Lower lobe of right lung (tissue), 2 donors: ENCODE results near the gene RNF141. TPM values are rescaled to one million over a fixed set of nuclear protein-coding genes. Genes with fewer than 3 reads are reported as not detected.

ENCODE experiments used
- ATAC-seq, 2 donors: fragments of 200-7000 bp; cut with Tn5 transposase; one replicate each; pipeline ENCODE4 v1.9.1; 2020 to 2022; ENCODE audit warnings: mild to moderate bottlenecking in 2 of 2, moderate library complexity in 2 of 2
- DNase-seq: peaks from one replicate; pipeline ENCODE4 v3.0.0-alpha.2; 2020
- H3K27ac ChIP-seq: fragments of 200-600 bp; one replicate; pipeline ENCODE4 v1.8.0; 2022
- H3K27me3 ChIP-seq: fragments of 200-600 bp; one replicate; pipeline ENCODE4 v1.8.0; 2022; ENCODE audit warnings: low read depth
- H3K36me3 ChIP-seq: fragments of 200-600 bp; one replicate; pipeline ENCODE4 v1.8.0; 2022; ENCODE audit warnings: mild to moderate bottlenecking
- H3K4me1 ChIP-seq: fragments of 200-600 bp; one replicate; pipeline ENCODE4 v1.8.0; 2022
- H3K4me3 ChIP-seq: fragments of 200-600 bp; one replicate; pipeline ENCODE4 v1.8.0; 2022; ENCODE audit warnings: mild to moderate bottlenecking
- H3K9me3 ChIP-seq: fragments of 200-600 bp; one replicate; pipeline ENCODE4 v1.8.0; 2022
- intact Hi-C: fragments of 100-400 bp; cut with DNase I; formaldehyde crosslinking; loops from one replicate; pipeline ENCODE4 v1.11.0; 2022
- total RNA-seq: library from RNA; stranded (reverse); fragmentation: NEBNext Ultra II Directional; extraction: Animal tissue kit (Norgen Biotek cat#: 25700); gene quantifications from one replicate; pipeline ENCODE4 v1.2.1, GENCODE V29; 2021
- TF ChIP-seq, protein P1 (sequence below): fragments of 200-600 bp; IDR thresholded peaks from one replicate; pipeline ENCODE4 v1.8.0; 2022; ENCODE audit warnings: antibody characterized with exemption, mild to moderate bottlenecking
- donor health status: DM: no; HTN: yes; CAD: no; lungs with severe emphysema.

The RNF141 gene
- total RNA-seq, 1 donor from 2014 or later = 55.2 TPM

DNA sequence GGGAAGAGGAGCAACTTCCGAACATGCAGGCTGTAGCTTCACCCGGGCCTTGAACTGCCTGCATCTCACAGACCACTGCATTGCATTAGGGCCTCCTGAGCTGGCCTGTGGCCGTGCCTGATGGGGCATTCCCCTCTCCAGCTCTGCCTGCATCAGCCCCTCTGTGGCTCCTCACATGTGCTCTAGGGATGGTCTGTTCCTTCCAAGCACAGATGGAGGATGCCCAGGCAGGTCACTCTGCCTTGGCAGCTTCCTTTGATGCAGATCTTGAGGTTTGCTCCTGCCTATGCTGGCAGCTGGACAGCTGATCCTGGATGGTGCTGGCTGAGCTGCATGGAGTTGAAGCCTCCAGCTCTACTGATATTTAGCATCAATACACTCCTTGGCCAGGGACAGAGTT lies 57.4 kb downstream of the RNF141 start:
- no peaks in the 10 kb centered on the region for H3K27me3 ChIP-seq
- DNase-seq = no peak
- H3K36me3 ChIP-seq = peaks cover 49% of the 10 kb centered on the region
- TF ChIP-seq, protein P1, sequence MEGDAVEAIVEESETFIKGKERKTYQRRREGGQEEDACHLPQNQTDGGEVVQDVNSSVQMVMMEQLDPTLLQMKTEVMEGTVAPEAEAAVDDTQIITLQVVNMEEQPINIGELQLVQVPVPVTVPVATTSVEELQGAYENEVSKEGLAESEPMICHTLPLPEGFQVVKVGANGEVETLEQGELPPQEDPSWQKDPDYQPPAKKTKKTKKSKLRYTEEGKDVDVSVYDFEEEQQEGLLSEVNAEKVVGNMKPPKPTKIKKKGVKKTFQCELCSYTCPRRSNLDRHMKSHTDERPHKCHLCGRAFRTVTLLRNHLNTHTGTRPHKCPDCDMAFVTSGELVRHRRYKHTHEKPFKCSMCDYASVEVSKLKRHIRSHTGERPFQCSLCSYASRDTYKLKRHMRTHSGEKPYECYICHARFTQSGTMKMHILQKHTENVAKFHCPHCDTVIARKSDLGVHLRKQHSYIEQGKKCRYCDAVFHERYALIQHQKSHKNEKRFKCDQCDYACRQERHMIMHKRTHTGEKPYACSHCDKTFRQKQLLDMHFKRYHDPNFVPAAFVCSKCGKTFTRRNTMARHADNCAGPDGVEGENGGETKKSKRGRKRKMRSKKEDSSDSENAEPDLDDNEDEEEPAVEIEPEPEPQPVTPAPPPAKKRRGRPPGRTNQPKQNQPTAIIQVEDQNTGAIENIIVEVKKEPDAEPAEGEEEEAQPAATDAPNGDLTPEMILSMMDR = no peak
- no peak overlapping the region for H3K4me3 ChIP-seq
- no peak overlapping the region for H3K27ac ChIP-seq
- intact Hi-C loops = no loop called here
- no peaks in the 10 kb centered on the region for H3K9me3 ChIP-seq
- no peak for ATAC-seq
- H3K4me1 ChIP-seq = no peaks in the 10 kb centered on the region

DNA sequence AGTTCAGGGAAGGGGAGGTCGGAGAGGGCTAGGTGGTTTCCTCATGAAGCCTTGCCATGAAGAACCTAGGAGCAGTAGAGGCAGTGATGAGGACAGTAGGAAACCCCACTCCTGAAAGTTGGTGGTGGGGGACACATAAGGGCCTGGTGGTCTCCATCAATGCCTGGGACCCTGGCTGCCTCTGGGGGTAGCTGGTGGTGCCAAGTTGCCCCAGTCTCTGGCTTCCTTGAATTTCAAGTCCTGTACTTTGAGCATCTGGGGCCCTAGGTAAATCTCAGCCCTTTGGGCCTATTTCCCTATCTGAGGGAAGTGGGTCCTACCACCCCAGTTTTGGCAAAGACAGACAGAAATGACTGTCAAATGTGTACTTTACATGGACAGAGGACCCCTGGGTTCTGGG lies 57.8 kb downstream of the RNF141 start:
- Histone ChIP-seq H3K4me3 (no peak overlapping the region), H3K4me1 (no peaks in the 10 kb centered on the region), H3K27me3 (no peaks in the 10 kb centered on the region), H3K36me3 (peaks cover 49% of the 10 kb centered on the region), H3K27ac (no peak overlapping the region), H3K9me3 (no peaks in the 10 kb centered on the region)
- TF ChIP-seq, protein P1 = no peak
- ATAC-seq (no peak), DNase-seq (no peak)
- intact Hi-C loops = no loop called here

DNA sequence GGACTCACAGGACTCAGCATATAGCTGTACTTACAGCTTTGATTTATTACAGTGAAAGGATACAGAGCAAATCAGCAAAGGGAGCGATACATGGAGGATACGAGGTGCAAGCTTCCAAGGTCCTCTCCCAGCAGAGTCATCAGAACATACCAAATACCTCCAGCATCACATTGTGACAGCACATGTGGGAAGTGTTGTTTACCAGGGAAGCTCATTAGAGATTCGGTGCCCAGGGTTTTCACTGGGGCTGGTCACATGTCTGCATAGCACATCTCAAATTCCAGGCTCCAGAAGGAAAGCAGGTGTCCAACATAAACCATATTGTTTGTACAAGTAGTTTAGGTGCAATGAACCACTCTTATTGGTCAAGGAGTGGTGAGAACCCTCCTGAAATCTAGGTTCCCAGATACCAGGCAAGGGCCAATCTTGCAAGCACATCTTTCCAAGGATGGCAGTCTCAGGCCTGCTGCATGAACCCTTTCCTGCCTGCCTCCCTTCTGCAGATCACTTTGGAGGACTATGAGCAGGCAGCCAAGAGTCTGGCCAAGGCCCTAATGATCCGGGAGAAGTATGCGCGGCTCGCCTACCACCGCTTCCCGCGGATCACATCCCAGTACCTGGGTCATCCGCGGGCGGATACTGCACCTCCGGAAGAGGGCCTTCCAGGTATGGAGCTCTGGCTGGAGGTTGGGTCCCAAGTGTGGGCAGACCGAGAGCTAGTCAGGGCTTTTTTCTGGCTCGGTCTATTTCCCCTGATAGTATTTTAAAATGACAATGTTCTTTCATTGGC lies 59.2 kb downstream of the RNF141 start:
- Histone ChIP-seq H3K27ac (no peak overlapping the region), H3K4me3 (no peak overlapping the region), H3K36me3 (peaks cover 35% of the 10 kb centered on the region), H3K4me1 (no peaks in the 10 kb centered on the region), H3K27me3 (no peaks in the 10 kb centered on the region), H3K9me3 (no peaks in the 10 kb centered on the region)
- TF ChIP-seq, protein P1 = no peak
- DNase-seq (no peak), ATAC-seq (no peak)
- intact Hi-C loops = no loop called here

DNA sequence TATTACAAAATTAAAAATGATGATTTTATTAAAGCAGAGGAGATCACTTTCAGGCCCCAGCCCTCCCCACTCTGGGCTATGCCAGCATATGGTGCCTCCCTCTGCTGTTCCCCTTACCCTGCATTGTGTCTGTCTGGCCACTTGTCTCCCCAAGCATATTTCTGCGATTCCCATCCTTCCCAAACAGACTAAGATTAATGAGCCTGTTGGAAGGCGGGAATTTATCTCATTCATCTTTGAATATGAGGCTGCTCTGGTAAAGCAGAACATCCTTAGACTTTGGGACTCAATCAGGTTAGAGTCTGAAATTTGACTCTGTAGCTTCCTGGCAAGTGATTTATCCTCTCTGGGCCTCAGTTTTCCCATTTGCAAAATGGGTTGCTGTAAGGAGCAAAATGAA lies 60.2 kb downstream of the RNF141 start:
- TF ChIP-seq, protein P1 = no peak
- ATAC-seq (no peak), DNase-seq (no peak)
- Histone ChIP-seq H3K4me3 (no peak overlapping the region), H3K36me3 (peaks cover 31% of the 10 kb centered on the region), H3K27ac (no peak overlapping the region), H3K9me3 (no peaks in the 10 kb centered on the region), H3K4me1 (no peaks in the 10 kb centered on the region), H3K27me3 (no peaks in the 10 kb centered on the region)
- intact Hi-C loops = no loop called here

DNA sequence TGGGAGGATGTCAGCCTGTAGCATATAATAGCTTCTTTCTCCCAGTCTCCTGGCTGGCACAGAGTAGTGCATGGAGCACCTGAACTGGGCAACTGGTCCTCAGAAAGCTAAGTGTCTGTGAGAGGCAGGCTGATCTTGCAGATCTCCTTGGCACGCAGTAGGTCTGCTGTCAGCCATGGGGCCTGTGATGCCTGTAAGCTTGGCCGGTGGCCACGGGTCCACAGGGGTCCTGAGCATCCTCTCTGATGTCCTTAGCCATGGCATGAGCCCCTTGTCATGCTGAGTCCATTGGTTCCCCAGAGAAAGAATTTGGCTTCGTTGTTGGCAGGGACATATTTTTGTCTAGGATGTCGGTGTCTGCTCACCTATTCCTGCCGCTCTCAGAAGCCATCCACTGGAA lies 61.0 kb downstream of the RNF141 start:
- no peaks in the 10 kb centered on the region for H3K4me1 ChIP-seq
- H3K9me3 ChIP-seq = no peaks in the 10 kb centered on the region
- intact Hi-C loops = no loop called here
- H3K27me3 ChIP-seq = no peaks in the 10 kb centered on the region
- H3K36me3 ChIP-seq = peaks cover 25% of the 10 kb centered on the region
- TF ChIP-seq, protein P1 = no peak
- no peak overlapping the region for H3K4me3 ChIP-seq
- no peak for ATAC-seq
- H3K27ac ChIP-seq = no peak overlapping the region
- no peak for DNase-seq
